Glutamatergic neuron (in vitro differentiated cells): ENCODE data around the gene ICOSLG. TPM values are rescaled to one million over a fixed set of nuclear protein-coding genes. Genes with fewer than 3 reads are reported as not detected.
"Not testable (repeated sequence)": the region's sequence is repeated elsewhere in the genome, so short reads cannot be mapped to it uniquely, and the experiment has no call there.

Experiments used
- DNase-seq: peaks from one replicate; pipeline ENCODE4 v3.0.0; 2022
- H3K27ac Mint-ChIP-seq: one replicate; pipeline ENCODE4 v1.8.0; 2020; ENCODE audit warnings: mild to moderate bottlenecking, mixed read lengths, inconsistent platforms; ENCODE audit not compliant: unreplicated experiment
- H3K27me3 Mint-ChIP-seq: one replicate; pipeline ENCODE4 v1.8.0; 2020; ENCODE audit warnings: mild to moderate bottlenecking, moderate library complexity, mixed read lengths, inconsistent platforms; ENCODE audit not compliant: unreplicated experiment
- H3K36me3 Mint-ChIP-seq: one replicate; pipeline ENCODE4 v1.8.0; 2020; ENCODE audit warnings: mild to moderate bottlenecking, mixed read lengths, inconsistent platforms; ENCODE audit not compliant: unreplicated experiment
- H3K4me1 Mint-ChIP-seq: one replicate; pipeline ENCODE4 v1.8.0; 2020; ENCODE audit warnings: mild to moderate bottlenecking, low read depth, mixed read lengths, inconsistent platforms; ENCODE audit not compliant: unreplicated experiment
- H3K4me3 Mint-ChIP-seq: one replicate; pipeline ENCODE4 v1.8.0; 2020; ENCODE audit warnings: mild to moderate bottlenecking, mixed read lengths, inconsistent platforms; ENCODE audit not compliant: unreplicated experiment
- H3K9me3 Mint-ChIP-seq: one replicate; pipeline ENCODE4 v1.8.0; 2020; ENCODE audit warnings: mild to moderate bottlenecking, moderate library complexity, mixed read lengths, inconsistent platforms; ENCODE audit not compliant: unreplicated experiment
- long read RNA-seq: library from polyadenylated mRNA; unstranded; transcript quantifications from one replicate; pipeline ENCODE4 v2.0.0, GENCODE V29; 2020; ENCODE audit not compliant: unreplicated experiment
- total RNA-seq: library from RNA; stranded (reverse); fragmentation: NEBNext Ultra II Directional; extraction: Animal tissue kit (Norgen Biotek cat#: 25700); gene quantifications from one replicate; pipeline ENCODE4 v1.2.1, GENCODE V29; 2021; ENCODE audit not compliant: unreplicated experiment
- TF ChIP-seq, protein P1 (sequence below): fragments of 200-600 bp; sonication (generic); IDR thresholded peaks from one replicate; pipeline ENCODE4 v1.5.0; 2021; ENCODE audit not compliant: partially characterized antibody, unreplicated experiment

ICOSLG gene, protein sequence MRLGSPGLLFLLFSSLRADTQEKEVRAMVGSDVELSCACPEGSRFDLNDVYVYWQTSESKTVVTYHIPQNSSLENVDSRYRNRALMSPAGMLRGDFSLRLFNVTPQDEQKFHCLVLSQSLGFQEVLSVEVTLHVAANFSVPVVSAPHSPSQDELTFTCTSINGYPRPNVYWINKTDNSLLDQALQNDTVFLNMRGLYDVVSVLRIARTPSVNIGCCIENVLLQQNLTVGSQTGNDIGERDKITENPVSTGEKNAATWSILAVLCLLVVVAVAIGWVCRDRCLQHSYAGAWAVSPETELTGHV
- 0.37 TPM for total RNA-seq
- long read RNA-seq, result 0 reads

DNA sequence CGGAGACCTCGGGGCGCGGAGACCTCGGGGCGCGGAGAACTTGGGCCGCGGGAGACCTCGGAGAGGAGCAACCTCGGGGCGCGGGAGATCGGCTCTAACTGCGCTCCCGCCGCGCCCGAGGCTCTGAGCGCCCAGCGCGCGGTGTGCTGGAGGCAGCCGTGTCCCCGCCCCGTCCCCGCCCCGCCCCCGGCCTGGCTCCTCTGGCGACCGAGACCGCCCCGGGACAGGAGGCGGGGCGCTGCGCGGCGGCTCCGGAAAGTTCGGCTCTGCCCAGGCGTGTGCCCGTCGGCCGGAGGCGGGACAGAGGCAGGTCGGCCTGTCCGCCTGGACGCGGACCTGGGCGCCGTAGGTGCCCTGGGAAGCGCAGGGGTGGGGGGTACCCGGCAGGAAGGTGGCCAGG is at the start of gene ICOSLG:
Gene ICOSLG (minus strand): TSS at position 102 of the 400 bp plus-strand sequence. CDS start 126 bp downstream, outside the sequence.
- not testable (repeated sequence) for H3K4me3 Mint-ChIP-seq, H3K4me1 Mint-ChIP-seq, H3K27ac Mint-ChIP-seq, H3K27me3 Mint-ChIP-seq, DNase-seq, H3K9me3 Mint-ChIP-seq, H3K36me3 Mint-ChIP-seq

DNA sequence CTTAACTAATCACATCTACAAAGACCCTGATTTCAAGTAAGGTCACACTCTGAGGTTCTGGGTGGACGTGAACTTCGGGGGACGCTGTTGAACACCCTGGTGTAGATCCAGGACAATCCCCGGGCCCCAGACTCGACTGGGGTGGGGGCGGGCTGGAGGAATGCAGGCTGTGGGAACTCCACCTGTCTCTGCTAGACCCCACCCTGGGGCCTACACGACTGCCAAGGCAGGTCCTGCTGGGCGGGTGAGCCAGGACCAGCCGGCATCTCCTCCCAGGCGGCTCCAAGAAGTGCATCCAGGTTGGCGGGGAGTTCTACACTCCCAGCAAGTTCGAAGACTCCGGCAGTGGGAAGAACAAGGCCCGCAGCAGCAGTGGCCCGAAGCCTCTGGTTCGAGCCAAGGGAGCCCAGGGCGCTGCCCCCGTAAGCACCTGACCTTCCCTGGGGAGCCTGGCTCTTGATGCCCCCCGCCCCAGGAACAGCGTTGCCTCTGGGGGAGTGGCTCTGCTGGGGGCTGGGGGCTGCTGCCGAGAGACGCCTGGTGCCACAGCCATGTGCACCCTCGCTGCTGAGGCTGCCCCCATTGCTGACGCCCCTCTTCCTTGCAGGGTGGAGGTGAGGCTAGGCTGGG is 48.8 kb upstream of the ICOSLG start:
- no peaks in the 10 kb centered on the region for H3K4me1 Mint-ChIP-seq
- no peak overlapping the region for H3K4me3 Mint-ChIP-seq
- no peaks in the 10 kb centered on the region for H3K27me3 Mint-ChIP-seq
- peaks cover 2% of the 10 kb centered on the region for H3K9me3 Mint-ChIP-seq
- H3K27ac Mint-ChIP-seq, result no peak overlapping the region
- no peaks in the 10 kb centered on the region for H3K36me3 Mint-ChIP-seq
- peak; percentile 14 for DNase-seq
- TF ChIP-seq, protein P1, sequence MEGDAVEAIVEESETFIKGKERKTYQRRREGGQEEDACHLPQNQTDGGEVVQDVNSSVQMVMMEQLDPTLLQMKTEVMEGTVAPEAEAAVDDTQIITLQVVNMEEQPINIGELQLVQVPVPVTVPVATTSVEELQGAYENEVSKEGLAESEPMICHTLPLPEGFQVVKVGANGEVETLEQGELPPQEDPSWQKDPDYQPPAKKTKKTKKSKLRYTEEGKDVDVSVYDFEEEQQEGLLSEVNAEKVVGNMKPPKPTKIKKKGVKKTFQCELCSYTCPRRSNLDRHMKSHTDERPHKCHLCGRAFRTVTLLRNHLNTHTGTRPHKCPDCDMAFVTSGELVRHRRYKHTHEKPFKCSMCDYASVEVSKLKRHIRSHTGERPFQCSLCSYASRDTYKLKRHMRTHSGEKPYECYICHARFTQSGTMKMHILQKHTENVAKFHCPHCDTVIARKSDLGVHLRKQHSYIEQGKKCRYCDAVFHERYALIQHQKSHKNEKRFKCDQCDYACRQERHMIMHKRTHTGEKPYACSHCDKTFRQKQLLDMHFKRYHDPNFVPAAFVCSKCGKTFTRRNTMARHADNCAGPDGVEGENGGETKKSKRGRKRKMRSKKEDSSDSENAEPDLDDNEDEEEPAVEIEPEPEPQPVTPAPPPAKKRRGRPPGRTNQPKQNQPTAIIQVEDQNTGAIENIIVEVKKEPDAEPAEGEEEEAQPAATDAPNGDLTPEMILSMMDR, result no peak

DNA sequence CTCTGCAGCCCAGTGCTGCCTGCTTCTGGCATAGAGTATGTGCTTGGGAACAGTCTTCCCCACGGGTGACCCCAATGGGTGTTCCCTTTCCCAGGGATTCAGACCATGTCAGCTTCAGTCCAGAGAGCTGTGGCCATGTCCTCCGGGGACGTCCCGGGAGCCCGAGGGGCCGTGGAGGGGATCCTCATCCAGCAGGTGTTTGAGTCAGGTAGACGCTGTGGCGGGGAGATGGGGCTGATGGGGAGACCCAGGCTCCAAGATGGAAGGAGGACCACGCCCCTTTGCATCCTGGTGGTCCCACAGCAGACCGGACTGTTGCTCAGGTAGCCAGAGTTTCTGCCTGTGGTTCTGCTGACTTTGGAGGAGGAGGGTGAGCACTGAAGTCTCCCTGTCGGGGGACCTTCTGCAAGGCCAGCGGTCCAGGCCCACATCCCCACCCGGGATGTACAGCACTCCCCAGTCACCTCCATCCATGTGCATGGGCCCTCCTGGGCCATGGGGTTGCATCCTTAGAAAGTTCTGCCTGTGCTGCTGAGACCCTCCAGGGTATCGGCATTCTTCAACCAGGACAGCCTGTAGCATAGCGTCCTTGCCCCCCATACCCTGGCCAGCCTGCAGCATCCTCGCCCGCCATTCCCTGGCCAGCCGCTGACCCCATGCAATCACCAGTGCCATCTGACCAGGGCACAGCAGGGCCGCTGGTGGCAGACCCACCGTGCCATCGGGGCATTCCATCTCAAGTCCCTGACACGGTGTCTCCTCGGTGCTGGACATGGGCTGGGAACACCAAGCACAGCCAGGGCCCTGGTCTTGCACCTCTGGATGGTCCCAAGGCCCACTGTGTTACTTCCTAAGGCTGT is 47.7 kb upstream of the ICOSLG start:
- DNase-seq, result peak; percentile 14
- Mint-ChIP-seq H3K4me1 (peaks cover 5% of the 10 kb centered on the region), H3K27me3 (no peaks in the 10 kb centered on the region), H3K4me3 (no peak overlapping the region), H3K27ac (no peak overlapping the region), H3K9me3 (peaks cover 2% of the 10 kb centered on the region), H3K36me3 (no peaks in the 10 kb centered on the region)
- TF ChIP-seq, protein P1, result no peak

DNA sequence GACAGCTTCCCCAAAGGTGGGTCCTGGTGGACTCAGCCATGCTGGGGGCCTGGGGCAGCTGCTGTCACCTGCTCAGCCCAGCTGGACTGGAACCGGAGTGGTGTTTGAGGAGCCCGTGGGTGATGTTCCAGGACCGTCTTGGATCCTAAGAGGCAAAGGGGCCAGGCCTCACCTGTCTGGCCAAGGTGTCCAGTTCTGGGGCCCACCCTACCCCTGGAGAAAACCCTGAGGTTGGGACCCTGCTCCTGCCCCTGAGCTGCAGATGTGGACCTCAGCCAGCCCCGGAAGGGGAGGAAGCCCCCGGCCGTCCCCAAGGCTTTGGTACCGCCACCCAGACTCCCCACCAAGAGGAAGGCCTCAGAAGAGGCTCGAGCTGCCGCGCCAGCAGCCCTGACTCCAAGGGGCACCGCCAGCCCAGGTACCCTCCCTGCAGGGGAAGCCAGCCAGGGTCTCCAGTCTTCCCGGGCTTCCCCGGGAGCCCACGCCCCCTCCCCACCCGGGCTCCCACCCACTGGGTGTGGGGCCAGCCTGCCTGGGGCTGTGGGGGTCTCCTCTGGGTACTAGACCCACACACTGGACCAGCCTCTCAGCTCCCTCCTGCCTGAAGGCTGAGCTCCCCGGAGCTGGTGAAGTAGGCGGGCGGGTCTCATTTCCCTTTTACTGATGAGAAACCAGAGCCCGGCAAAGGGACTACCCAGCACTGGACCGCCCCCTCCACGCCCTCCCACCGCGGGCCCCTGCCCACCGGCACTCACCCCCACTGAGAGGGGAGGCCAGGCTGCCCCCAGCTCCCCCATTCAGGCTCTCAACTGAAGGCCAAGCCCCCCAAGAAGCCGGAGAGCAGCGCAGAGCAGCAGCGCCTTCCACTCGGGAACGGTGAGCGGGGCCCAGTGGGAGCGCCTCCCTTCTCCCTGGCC is 46.2 kb upstream of the ICOSLG start:
- no peak overlapping the region for H3K4me3 Mint-ChIP-seq
- peak; percentile 21 for DNase-seq
- no peak overlapping the region for H3K27ac Mint-ChIP-seq
- H3K27me3 Mint-ChIP-seq, result peaks cover 3% of the 10 kb centered on the region
- no peaks in the 10 kb centered on the region for H3K36me3 Mint-ChIP-seq
- TF ChIP-seq, protein P1, result no peak
- peaks cover 3% of the 10 kb centered on the region for H3K9me3 Mint-ChIP-seq
- peaks cover 14% of the 10 kb centered on the region for H3K4me1 Mint-ChIP-seq
